BJ (cell line): Measurements from ENCODE around the gene HERC3. TPM values are rescaled to one million over a fixed set of nuclear protein-coding genes. Genes with fewer than 3 reads are reported as not detected.

Experiments
- CTCF ChIA-PET: fragments of 350-600 bp; formaldehyde crosslinking; extraction: SDS; loops from one replicate; lab custom pipeline; 2021; ENCODE audit warnings: antibody characterized with exemption, inconsistent platforms; lab: Yijun Ruan, JAX
- POLR2A ChIA-PET: fragments of 300-600 bp; sonication (Branson Sonifier 250); formaldehyde crosslinking; extraction: SDS; loops from one replicate; lab custom pipeline; 2021; ENCODE audit warnings: antibody characterized with exemption; lab: Charles Lee
- DNase-seq: peaks from one replicate; pipeline ENCODE4 v3.0.0-alpha.2; 2011; ENCODE audit warnings: low read depth
- H3K27me3 ChIP-seq: 2 replicates; pipeline ENCODE4 v1.6.0; 2011; ENCODE audit warnings: low read length; ENCODE audit not compliant: control insufficient read depth, insufficient read depth
- H3K36me3 ChIP-seq: 2 replicates; pipeline ENCODE4 v1.5.1; 2011; ENCODE audit warnings: low read length; ENCODE audit not compliant: control insufficient read depth, insufficient read depth
- H3K4me3 ChIP-seq: 2 replicates; pipeline ENCODE4 v1.5.1; 2011; ENCODE audit warnings: low read depth, mild to moderate bottlenecking, control low read depth, low read length
- CTCF ChIP-seq: IDR thresholded peaks from 2 replicates; pipeline ENCODE4 v1.5.1; 2011; ENCODE audit warnings: low read depth, mild to moderate bottlenecking, control low read depth, inconsistent platforms, low read length, moderate library complexity; ENCODE audit not compliant: insufficient read depth
- polyA minus RNA-seq: library from RNA; depleted of rRNA, polyadenylated mRNA; stranded (reverse); fragments of >200 nt; gene quantifications from 2 replicates; pipeline ENCODE4 v1.2.3, GENCODE V29; 2011; rRNA and poly(A)+ RNA removed
- polyA plus RNA-seq: library from polyadenylated mRNA; depleted of rRNA; stranded (reverse); fragments of >200 nt; gene quantifications from 2 replicates; pipeline ENCODE4 v1.2.3, GENCODE V29; 2011; rRNA removed

Gene HERC3
- 13.0 and 13.2 TPM in 2 replicates for polyA plus RNA-seq
- 12.0 and 12.3 TPM in 2 replicates for polyA minus RNA-seq

- no peaks in the 10 kb centered on the region for H3K36me3 ChIP-seq
- H3K27me3 ChIP-seq = no peaks in the 10 kb centered on the region
- TF ChIP-seq CTCF = 0 out of 2 replicates have a peak, but pooled peaks have one; percentile 11
- DNase-seq = no peak
- ChIA-PET CTCF (interaction anchor here (1.0 kb wide), 1 partner anchor 19 kb away, joined by 3 read pairs; no protein-coding TSS in a partner anchor), POLR2A (no interaction called here)
- peak within 1 kb of the TSS; percentile 86 for H3K4me3 ChIP-seq
Observed at GRCh38 chr4:88591787-88592599, at the start of gene HERC3. TSS of gene HERC3 (plus strand) at chr4:88592480. CDS start at chr4:88605824, 13,344 bp downstream.

- no peak overlapping the region for H3K4me3 ChIP-seq
- DNase-seq = no peak
- ChIA-PET POLR2A (no interaction called here), CTCF (interaction anchor here (1.2 kb wide), 1 partner anchor 10 kb away, joined by 3 read pairs; no protein-coding TSS in a partner anchor)
- H3K27me3 ChIP-seq = no peaks in the 10 kb centered on the region
- no peaks in the 10 kb centered on the region for H3K36me3 ChIP-seq
- TF ChIP-seq CTCF = no peak
Observed at GRCh38 chr4:88549815-88550214, 42.5 kb upstream of the HERC3 start.

DNA sequence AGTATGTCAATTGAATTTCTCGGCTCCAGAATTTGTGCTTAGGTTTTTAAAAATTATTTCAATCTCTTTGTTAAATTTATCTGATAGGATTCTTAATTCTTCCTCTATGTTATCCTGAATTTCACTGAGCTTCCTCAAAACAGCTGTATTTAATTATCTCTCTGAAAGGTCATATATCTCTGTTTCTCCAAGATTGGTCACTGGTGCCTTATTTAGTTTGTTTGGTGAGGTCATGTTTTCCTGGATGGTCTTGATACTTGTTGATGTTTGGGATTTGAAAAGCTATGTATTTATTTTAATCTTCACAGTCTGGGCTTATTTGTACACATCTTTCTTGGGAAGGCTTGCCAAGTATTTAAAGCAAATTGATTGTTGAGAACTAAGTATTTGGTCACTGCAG lies 24.7 kb upstream of the HERC3 start:
- no peak for TF ChIP-seq CTCF
- CTCF ChIA-PET = interaction anchor here (1.4 to 2.7 kb wide), 2 partner anchors 11 to 28 kb away, joined by 3 to 8 read pairs; no protein-coding TSS in a partner anchor
- POLR2A ChIA-PET = no interaction called here
- no peaks in the 10 kb centered on the region for H3K36me3 ChIP-seq
- no peaks in the 10 kb centered on the region for H3K27me3 ChIP-seq
- no peak for DNase-seq
- no peak overlapping the region for H3K4me3 ChIP-seq

GRCh38 chr4:88570001-88570400 lies 22.3 kb upstream of the HERC3 start:
- TF ChIP-seq CTCF = no peak
- Histone ChIP-seq H3K27me3 (no peaks in the 10 kb centered on the region), H3K4me3 (no peak overlapping the region), H3K36me3 (no peaks in the 10 kb centered on the region)
- ChIA-PET CTCF (interaction anchor here (0.6 kb wide), 1 partner anchor 323 kb away, joined by 3 read pairs; no protein-coding TSS in a partner anchor), POLR2A (no interaction called here)
- DNase-seq = peak; percentile 18

DNA sequence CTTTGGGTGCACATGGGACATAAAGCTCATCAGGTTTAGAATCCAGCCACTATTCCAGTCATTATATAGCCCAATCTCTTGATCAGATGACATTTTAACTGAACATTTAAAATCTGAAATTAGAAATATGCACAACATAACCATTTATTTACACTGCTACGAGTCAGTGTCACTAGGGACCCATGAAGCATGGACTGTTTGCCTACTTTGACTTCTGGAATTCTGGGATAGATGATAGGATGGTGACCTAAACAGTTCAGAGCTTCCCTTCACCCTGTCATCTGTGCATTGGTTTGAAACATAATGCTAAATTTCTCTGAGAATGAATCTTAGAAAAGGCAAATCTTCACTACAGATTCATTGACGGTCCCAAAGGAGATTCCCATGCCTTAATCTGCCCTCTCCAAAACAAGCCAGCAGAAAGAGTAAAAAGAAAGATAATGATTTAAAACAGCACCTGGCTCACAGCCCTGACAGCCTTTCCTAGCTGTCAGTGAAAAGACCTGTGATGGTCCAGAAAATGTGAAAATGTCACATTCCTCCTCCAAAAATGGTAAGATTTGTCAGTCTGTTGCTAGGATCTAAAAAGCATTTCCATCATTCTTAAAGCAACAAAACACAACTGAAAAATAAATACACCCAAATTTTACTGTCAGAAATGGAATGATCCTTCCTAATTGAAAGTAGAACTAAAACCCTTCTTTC lies 18.9 kb upstream of the HERC3 start:
- no peak for DNase-seq
- TF ChIP-seq CTCF = no peak
- no peaks in the 10 kb centered on the region for H3K36me3 ChIP-seq
- ChIA-PET POLR2A (no interaction called here), CTCF (interaction anchor here (0.5 to 1.7 kb wide), 5 partner anchors 17 to 1642 kb away, joined by 3 to 5 read pairs (median 3); no protein-coding TSS in a partner anchor)
- H3K4me3 ChIP-seq = no peak overlapping the region
- no peaks in the 10 kb centered on the region for H3K27me3 ChIP-seq
